HL-60 (cell line): ENCODE data around the gene CTU1.

ENCODE experiments used
- DNase-seq, 2 experiments: peaks; one replicate each; pipeline ENCODE4 v3.0.0-alpha.2; 2010 to 2020; ENCODE audit warnings: low read depth in 1 of 2, low spot score in 1 of 2
- H3K27ac ChIP-seq: fragments of 250-450 bp; sonication (Bioruptor Pico); replicated peaks from 2 replicates; pipeline ENCODE4 v1.5.1; 2020; ENCODE audit warnings: mild to moderate bottlenecking, moderate library complexity
- H3K27me3 ChIP-seq: fragments of 250-450 bp; sonication (Bioruptor Pico); 2 replicates; pipeline ENCODE4 v1.5.1; 2021; ENCODE audit warnings: mild to moderate bottlenecking, moderate library complexity; ENCODE audit not compliant: insufficient read depth, poor library complexity, severe bottlenecking
- H3K4me3 ChIP-seq: replicated peaks from 2 replicates; pipeline ENCODE4 v1.5.1; 2011; ENCODE audit warnings: mild to moderate bottlenecking, control low read depth, low read length; ENCODE audit not compliant: insufficient read depth
- CTCF ChIP-seq: IDR thresholded peaks from one replicate; pipeline ENCODE4 v1.5.1; 2011; ENCODE audit warnings: low read length, control low read depth, inconsistent platforms; ENCODE audit not compliant: insufficient read depth
- GABPA ChIP-seq: IDR thresholded peaks from 2 replicates; pipeline ENCODE4 v1.6.1; 2012; ENCODE audit warnings: low read depth
- POLR2AphosphoS5 ChIP-seq: IDR thresholded peaks from 2 replicates; pipeline ENCODE4 v1.6.1; 2012; ENCODE audit warnings: low read depth
- REST ChIP-seq: IDR thresholded peaks from 2 replicates; pipeline ENCODE4 v1.6.1; 2012; ENCODE audit warnings: low read depth; ENCODE audit not compliant: insufficient replicate concordance
- SPI1 ChIP-seq: IDR thresholded peaks from 2 replicates; pipeline ENCODE4 v1.6.1; 2012; ENCODE audit warnings: low read depth, mild to moderate bottlenecking, borderline replicate concordance

CTU1 gene

DNA sequence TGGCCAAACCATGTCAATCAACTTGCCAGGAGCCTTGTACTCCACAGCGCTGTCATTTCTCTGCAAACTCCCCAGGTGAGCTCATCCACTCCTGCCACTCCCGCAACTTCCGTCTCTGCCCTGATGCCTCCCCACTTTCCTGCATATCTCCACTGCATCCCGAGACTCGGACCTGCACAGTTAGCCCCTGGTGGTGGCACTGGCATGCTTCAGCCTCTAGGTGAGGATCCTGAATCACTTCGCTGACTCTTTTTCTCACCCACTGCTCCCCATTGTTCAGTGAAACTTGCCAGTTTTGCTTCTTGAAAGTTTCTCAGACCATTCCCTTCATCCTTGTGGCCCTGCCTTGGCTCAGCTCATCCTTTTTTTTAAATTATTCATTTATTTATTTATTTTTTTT lies 3.4 kb upstream of the CTU1 start:
- TF ChIP-seq REST (no peak), GABPA (no peak), SPI1 (no peak), CTCF (no peak), POLR2AphosphoS5 (no peak)
- peak in 1 of 2 experiments; percentile 10 for DNase-seq
- Histone ChIP-seq H3K27me3 (no peaks in the 10 kb centered on the region), H3K4me3 (no peak overlapping the region), H3K27ac (no peak overlapping the region)

- Histone ChIP-seq H3K27ac (no peak overlapping the region), H3K4me3 (no peak overlapping the region), H3K27me3 (no peaks in the 10 kb centered on the region)
- DNase-seq, result no peak
- TF ChIP-seq CTCF, result no peak
- TF ChIP-seq REST, result no peak
- TF ChIP-seq POLR2AphosphoS5, result no peak
- TF ChIP-seq GABPA, result no peak
- TF ChIP-seq SPI1, result no peak
Observed at GRCh38 chr19:51110666-51110971, 2.4 kb upstream of the CTU1 start.

GRCh38 chr19:51108805-51109146 lies 567 bp upstream of the CTU1 start:
- H3K27ac ChIP-seq, result peak overlapping the region; percentile 69
- no peak for TF ChIP-seq REST
- TF ChIP-seq GABPA, result no peak
- TF ChIP-seq POLR2AphosphoS5, result no peak
- TF ChIP-seq CTCF, result no peak
- no peak for TF ChIP-seq SPI1
- no peaks in the 10 kb centered on the region for H3K27me3 ChIP-seq
- peak in 1 of 2 experiments; percentile 37 for DNase-seq
- H3K4me3 ChIP-seq, result peak overlapping the region; percentile 88
